ENCODE measurements around the gene GAREM1.
A peak's percentile ranks its signal among the peaks of the same experiment; 100 is the strongest.

Gene GAREM1

DNA sequence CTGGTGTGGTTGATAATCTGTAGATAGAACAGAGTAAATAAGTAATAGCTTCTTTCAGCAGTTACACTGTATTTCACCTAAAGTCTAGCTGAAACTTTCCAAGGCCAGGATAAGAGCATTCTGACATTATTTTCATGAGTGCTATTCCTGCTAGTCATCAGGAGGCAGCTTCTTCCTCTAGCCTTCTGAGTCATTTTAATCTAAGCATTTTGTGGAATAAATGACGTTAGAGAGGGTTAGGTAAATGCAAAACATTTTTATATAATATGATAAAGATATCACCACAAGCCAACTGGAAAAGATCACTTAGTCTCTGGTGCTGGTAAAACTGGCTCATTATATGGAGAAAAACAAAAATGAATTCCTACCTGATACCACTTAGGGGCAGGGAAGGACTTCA, 142.3 kb downstream of the GAREM1 start:
- DNase-seq (ENCODE audit: low read depth in 2 of 2): peak; percentile 72 to 77
- TF ChIP-seq, protein P1, sequence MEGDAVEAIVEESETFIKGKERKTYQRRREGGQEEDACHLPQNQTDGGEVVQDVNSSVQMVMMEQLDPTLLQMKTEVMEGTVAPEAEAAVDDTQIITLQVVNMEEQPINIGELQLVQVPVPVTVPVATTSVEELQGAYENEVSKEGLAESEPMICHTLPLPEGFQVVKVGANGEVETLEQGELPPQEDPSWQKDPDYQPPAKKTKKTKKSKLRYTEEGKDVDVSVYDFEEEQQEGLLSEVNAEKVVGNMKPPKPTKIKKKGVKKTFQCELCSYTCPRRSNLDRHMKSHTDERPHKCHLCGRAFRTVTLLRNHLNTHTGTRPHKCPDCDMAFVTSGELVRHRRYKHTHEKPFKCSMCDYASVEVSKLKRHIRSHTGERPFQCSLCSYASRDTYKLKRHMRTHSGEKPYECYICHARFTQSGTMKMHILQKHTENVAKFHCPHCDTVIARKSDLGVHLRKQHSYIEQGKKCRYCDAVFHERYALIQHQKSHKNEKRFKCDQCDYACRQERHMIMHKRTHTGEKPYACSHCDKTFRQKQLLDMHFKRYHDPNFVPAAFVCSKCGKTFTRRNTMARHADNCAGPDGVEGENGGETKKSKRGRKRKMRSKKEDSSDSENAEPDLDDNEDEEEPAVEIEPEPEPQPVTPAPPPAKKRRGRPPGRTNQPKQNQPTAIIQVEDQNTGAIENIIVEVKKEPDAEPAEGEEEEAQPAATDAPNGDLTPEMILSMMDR (IDR thresholded peaks at IDR 0.05; ENCODE audit: low read depth, low read length): no peak
- no peak overlapping the region for H3K4me3 ChIP-seq (replicated peaks in 1 of 2; ENCODE audit: low read depth in 2 of 2, low read length in 2 of 2)

DNA sequence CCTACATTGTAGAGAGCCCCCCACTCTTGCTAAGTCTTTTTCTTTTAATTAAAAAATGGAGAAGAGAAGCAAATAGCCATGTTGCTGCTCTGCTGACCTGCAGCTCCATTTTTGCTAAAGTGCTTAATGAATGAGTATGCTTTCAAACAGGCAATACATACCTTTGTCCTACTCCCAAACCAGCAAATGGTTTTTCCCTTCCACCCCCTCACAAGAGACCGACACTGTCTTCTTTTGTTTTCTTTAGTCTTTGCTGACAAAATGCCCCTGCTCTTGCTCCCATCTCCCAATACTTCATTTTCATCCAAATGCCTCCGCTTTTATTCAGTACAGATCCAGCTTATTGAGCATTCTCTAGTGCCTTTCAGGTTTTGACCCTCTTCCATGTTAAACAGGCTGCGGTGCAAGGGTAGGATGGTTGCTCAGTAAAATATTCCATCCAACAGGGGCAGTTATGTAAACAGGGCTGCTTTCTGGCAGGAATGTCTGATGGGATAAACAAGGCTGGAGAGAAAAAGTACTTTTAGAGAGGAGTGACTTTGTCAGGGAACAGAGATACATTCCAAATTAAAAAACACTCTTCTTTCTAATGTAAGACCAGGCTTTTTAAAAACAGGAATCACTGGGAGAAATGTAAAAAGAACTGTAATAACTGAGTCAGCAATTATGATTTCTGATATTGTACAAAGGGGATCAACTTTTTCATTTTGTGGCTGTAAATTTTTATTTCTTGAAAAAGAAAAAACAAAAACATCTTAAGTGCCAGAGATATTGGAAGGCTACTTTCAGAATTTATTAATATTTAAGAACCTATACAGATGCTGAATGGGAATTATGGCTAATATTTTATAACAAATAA, 144.0 kb downstream of the GAREM1 start:
- DNase-seq (ENCODE audit: low read depth in 2 of 2): peak in 1 of 2 donors; percentile 39
- TF ChIP-seq, protein P1 (IDR thresholded peaks at IDR 0.05; ENCODE audit: low read depth, low read length): no peak
- no peak overlapping the region for H3K4me3 ChIP-seq (replicated peaks in 1 of 2; ENCODE audit: low read depth in 2 of 2, low read length in 2 of 2)

DNA sequence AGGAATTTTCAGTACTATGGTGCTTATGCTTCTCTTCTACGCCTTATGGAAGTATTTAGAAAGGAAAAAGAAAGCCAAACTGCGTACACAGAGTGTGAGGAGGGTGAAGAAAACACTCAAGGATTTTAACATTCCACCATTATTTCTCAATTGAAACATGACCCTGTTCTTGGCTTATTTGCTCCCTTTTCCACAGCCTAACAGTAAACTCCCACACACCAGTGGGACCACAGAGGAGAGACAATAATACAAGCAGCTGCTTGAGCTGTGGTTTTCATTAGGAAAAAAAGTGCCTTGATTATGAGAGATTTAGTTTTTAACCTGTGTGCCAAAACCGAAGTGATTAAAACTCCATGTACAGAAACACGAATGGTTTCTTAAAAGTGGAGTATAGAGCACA, 146.5 kb downstream of the GAREM1 start:
- DNase-seq (ENCODE audit: low read depth in 2 of 2): peak; percentile 49 to 89
- H3K4me3 ChIP-seq (replicated peaks in 1 of 2; ENCODE audit: low read depth in 2 of 2, low read length in 2 of 2): no peak overlapping the region
- TF ChIP-seq, protein P1 (IDR thresholded peaks at IDR 0.05; ENCODE audit: low read depth, low read length): no peak

DNA sequence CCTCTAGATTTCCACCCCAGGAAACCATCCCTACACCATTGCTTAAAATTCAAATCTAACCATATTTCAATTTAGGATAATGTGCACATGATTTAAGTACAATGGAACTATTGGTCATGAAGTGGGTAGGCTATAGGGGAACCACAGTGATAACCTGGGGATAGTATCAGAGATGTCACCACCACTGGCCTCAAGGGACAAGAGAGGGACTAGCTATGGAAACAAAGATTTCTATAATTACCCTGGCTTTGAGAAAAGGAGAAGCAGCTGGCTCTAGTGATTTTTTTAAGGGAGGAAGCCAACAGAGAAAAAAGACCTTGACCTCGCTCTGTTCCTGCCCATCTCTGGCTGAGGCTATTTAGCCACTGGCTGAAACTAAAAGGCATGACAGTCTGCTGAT, 148.9 kb downstream of the GAREM1 start:
- TF ChIP-seq, protein P1 (IDR thresholded peaks at IDR 0.05; ENCODE audit: low read depth, low read length): no peak
- no peak for DNase-seq (ENCODE audit: low read depth in 2 of 2)
- H3K4me3 ChIP-seq (replicated peaks in 1 of 2; ENCODE audit: low read depth in 2 of 2, low read length in 2 of 2): no peak overlapping the region

DNA sequence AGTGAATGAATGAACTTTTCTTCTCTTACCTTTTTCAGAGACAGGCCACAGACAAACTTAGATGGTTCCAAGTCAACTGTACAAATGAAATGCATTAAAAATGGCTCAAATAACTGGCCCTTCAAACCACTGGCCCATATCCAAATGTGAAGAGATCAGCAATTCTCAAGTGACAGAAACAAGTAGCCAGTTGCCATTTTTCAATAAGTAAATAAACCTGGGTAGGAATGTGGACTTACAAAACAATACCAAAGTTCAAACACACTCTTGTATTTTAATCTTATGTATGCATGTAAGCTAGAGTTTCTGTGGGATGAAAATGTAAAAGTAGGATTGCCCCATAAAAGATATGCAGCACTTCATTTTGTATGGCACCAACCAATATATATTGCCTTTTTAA, 151.6 kb downstream of the GAREM1 start:
- TF ChIP-seq, protein P1 (IDR thresholded peaks at IDR 0.05; ENCODE audit: low read depth, low read length): no peak
- DNase-seq (ENCODE audit: low read depth in 2 of 2): no peak
- H3K4me3 ChIP-seq (replicated peaks in 1 of 2; ENCODE audit: low read depth in 2 of 2, low read length in 2 of 2): no peak overlapping the region

DNA sequence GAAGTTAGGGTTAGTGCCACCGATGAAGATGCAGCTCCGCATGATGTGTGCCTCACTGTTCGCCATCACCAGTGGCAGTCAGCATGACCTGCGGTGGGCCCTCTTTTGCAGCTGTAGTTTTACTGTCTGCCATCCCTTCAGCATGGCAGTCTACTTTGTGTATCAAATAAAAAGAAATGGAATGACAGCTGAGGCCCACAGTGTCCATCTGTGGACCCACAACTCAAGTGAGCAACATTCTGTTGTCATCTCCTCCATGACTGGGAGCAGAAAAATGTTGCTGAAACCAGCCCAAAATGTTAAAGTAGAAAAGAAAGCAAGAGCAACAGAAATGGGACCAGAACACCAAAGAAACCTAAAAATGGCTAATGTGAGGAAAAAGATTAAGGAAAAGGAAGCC, 152.1 kb downstream of the GAREM1 start:
- no peak for DNase-seq (ENCODE audit: low read depth in 2 of 2)
- TF ChIP-seq, protein P1 (IDR thresholded peaks at IDR 0.05; ENCODE audit: low read depth, low read length): no peak

More for the DNA sequence above, 152.1 kb downstream of the GAREM1 start:
- H3K4me3 ChIP-seq (replicated peaks in 1 of 2; ENCODE audit: low read depth in 2 of 2, low read length in 2 of 2): no peak overlapping the region
